Hematopoietic multipotent progenitor cell treated with erythropoietin and hydrocortisone succinate and interleukin-3 and kit ligand, for 15 days (in vitro differentiated cells): ENCODE measurements around the gene CDHR5.
"Not testable (repeated sequence)": the region's sequence is repeated elsewhere in the genome, so short reads cannot be mapped to it uniquely, and the experiment has no call there.

Experiments
- DNase-seq: peaks from one replicate; pipeline ENCODE4 v3.0.0-alpha.2; 2015; ENCODE audit warnings: low spot score

The CDHR5 gene

GRCh38 chr11:624705-625635 lies at the start of gene CDHR5:
TSS of gene CDHR5 (minus strand) at chr11:624955. CDS start at chr11:624902, 53 bp downstream.
- DNase-seq, result no peak

- no peak for DNase-seq
Observed at GRCh38 chr11:674406-674805, 49.7 kb upstream of the CDHR5 start.

GRCh38 chr11:673866-674265 lies 49.1 kb upstream of the CDHR5 start:
- DNase-seq, result no peak

- peak; percentile 89 for DNase-seq
Observed at GRCh38 chr11:665704-666281, 41.0 kb upstream of the CDHR5 start.

GRCh38 chr11:665062-665703 lies 40.4 kb upstream of the CDHR5 start:
- no peak for DNase-seq

- DNase-seq, result peak; percentile 67
Observed at GRCh38 chr11:662689-663274, 38.0 kb upstream of the CDHR5 start.

GRCh38 chr11:660681-661444 lies 36.1 kb upstream of the CDHR5 start:
- DNase-seq, result no peak

- no peak for DNase-seq
Observed at GRCh38 chr11:660281-660680, 35.5 kb upstream of the CDHR5 start.

- DNase-seq, result no peak
Observed at GRCh38 chr11:659532-660085, 34.9 kb upstream of the CDHR5 start.

- DNase-seq, result no peak
Observed at GRCh38 chr11:657691-658126, 33.0 kb upstream of the CDHR5 start.

GRCh38 chr11:656866-657265 lies 32.1 kb upstream of the CDHR5 start:
- DNase-seq, result no peak

- no peak for DNase-seq
Observed at GRCh38 chr11:656426-656825, 31.7 kb upstream of the CDHR5 start.

- no peak for DNase-seq
Observed at GRCh38 chr11:655036-655726, 30.4 kb upstream of the CDHR5 start.

- not testable (repeated sequence) for DNase-seq
Observed at GRCh38 chr11:654444-654843, 29.7 kb upstream of the CDHR5 start.

- no peak for DNase-seq
Observed at GRCh38 chr11:653837-654236, 29.1 kb upstream of the CDHR5 start.

GRCh38 chr11:653136-653535 lies 28.4 kb upstream of the CDHR5 start:
- not testable (repeated sequence) for DNase-seq

- no peak for DNase-seq
Observed at GRCh38 chr11:650482-650881, 25.7 kb upstream of the CDHR5 start.

- DNase-seq, result not testable (repeated sequence)
Observed at GRCh38 chr11:647672-648158, 23.0 kb upstream of the CDHR5 start.

- no peak for DNase-seq
Observed at GRCh38 chr11:646214-646613, 21.5 kb upstream of the CDHR5 start.

- no peak for DNase-seq
Observed at GRCh38 chr11:645536-645935, 20.8 kb upstream of the CDHR5 start.
